Activated T-cell treated with anti-CD3 and anti-CD28 coated beads for 48 hours (primary cell): ENCODE data around the gene TTLL10.
A peak's percentile ranks its signal among the peaks of the same experiment; 100 is the strongest.
"Not testable (repeated sequence)": the region's sequence is repeated elsewhere in the genome, so short reads cannot be mapped to it uniquely, and the experiment has no call there.

Source experiments
- DNase-seq: peaks from one replicate; pipeline ENCODE4 v3.0.0-alpha.2; 2020; ENCODE audit warnings: low read depth

The TTLL10 gene

DNA sequence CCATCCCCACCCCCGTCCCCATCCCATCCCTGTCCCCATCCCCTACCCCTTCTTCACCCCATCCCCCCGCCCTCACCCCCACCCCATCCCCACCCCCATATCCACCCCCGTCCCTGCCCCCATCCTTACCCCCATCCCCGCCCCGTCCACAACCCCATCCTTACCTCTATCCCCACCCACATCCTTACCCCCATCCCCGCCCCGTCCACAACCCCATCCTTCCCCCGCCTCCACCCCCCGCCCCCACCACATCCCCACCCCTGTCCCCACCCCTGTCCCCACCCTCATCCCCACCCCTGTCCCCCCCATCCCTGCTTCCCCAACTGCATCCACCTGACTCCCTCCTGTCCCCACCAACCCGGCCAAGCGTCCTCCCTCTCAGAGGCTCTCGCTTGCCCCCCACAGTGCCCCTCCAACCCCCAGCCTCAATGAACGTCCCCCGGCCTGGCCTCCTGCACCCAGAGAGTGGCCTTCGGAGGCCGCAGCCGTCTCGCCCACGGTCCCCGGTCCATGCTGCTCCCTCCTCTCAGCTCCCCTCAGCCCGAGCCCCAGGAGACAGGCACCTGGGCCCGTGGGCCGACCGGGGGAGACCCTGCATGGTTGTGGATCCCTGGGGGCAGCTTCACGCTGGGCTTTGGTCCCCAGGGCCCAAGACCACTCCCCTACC, 32.3 kb upstream of the TTLL10 start:
- DNase-seq = no peak

DNA sequence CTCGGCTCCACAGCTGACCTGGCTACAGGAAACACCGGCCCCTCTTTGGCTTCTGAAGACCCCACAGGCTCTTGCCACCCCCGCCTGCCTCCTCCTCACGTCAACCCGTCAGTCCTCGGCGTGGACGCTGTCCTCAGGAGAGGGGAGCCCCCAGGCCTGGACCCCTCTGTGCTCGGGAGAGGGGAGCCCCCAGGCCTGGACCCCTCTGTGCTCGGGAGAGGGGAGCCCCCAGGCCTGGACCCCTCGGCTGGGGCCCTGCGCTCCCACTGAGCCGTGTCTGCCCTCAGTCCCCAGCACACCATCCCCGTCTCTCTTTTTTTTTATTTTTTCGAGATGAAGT, 31.8 kb upstream of the TTLL10 start:
- no peak for DNase-seq

DNA sequence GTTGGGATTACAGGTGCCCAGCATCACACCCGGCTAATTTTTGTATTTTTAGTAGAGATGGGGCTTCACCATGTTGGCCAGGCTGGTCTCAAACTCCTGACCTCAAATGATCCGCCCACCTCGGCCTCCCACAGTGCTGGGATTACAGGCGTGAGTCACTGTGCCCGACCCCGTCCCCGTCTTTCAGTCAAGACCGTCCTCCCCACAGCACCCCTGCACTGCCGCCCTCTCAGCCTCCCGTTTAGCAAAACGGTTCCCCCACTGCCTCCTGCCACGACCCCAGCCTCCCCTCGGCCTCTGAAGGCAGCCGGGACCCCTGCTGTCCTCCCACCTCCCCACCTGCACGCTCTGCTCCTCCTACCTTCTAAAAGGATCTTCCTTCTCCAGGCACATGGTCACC, 31.3 kb upstream of the TTLL10 start:
- not testable (repeated sequence) for DNase-seq

DNA sequence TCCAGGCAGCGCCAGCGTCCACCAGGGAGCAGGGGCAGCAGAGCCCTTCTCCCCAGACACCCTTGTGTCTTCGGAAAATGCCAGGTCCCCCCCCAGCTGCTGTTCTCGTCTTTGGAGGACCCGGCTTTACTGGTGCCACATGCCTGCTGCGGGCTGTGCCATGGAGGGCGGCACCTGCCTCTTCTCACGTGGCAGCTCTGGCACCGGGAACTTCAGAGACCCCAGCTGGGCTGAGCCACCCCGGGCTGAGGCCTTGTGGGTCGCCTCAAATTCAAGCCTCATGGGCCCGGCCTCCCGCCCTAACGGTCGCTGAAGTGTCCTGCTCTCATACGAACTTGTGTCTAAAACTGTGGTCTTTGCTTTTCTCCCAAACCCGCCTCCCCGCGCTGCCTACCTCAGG, 30.8 kb upstream of the TTLL10 start:
- no peak for DNase-seq

DNA sequence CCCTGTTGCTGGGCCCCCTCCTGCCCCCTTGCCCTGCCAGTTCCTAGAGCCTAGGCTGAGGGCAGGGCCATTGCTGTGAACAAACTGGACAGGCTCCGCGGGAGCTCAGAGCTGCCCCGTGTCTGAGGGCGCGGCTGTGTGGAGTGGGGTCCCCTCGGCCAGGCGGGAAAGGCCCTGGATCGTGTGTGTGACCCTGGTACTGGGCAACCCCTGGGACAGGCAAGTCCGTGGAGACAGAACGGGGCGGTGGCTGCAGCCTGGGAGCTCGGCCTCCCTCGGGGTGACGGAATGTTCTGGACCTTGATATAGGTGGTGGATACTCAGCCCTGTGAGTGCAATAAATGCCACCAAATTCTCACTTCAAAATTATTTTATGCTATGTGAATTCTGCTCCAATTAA, 30.0 kb upstream of the TTLL10 start:
- DNase-seq = no peak

DNA sequence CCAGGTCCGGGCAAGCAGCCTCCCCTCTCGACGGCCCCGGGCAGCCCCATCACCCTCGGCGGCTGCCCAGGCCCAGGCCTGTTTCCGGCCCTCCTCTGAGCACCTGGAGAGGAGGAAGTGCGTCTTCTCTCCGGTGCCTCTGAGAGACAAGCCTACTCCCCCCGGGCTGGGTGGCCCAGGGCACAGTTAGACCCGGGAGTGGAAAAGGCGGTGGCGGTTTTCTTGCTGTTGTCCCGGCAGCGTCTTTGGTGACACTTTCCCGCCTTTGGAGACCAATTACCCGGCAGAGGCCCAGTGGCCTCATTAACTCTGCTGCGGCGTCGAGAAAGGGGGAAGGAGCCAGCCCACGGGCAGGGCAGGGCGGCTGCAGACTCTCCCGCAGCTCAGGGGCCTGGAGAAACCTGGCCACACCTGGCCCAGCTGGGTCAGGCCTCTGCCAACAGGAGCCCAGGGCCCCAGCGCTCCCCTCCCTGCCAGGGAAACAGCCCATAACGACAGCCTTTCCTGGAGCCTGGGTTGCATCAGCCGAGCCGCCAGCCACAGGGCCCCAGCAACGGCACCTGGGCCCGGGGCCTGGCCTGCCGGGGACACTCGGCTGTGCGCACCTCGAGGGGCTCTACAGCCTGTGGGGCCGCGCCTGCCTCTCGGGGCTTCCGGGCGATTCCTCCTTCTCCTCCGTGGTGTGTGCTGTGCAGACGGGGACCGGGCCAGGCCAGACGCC, 29.4 kb upstream of the TTLL10 start:
- peak; percentile 49 for DNase-seq

DNA sequence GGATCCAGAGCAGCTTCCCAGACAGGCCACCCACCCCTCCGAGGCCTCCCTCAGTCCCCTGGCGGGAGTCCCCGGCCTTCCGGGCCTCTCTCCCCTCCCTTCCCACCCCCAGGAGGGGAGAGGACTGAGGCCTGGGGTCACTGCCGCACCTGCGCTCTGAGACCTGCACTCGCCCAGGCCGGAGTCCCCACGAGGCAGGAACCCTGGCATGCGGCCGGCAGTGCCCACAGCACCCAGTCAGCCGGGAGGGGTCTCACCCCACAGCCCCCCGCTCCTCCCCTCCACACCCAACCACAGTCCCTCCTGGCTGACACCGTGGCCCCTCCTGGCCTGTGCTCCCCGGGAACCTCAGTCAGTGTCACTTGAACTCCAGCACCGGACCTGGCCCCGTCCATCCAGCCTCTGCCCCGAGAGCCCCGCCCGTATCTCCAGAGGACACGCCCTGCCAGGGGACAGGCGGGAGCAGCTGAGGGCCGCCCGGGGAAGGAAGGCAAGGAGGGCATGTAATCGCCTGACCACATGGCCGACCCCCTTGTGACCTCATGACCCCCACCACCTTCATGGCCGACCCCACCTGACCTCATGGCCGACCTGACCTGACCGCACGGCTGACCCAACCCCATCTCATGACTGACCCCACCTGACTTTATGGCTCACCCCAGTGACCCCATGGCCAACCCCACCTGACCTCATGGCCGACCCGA, 28.7 kb upstream of the TTLL10 start:
- no peak for DNase-seq

DNA sequence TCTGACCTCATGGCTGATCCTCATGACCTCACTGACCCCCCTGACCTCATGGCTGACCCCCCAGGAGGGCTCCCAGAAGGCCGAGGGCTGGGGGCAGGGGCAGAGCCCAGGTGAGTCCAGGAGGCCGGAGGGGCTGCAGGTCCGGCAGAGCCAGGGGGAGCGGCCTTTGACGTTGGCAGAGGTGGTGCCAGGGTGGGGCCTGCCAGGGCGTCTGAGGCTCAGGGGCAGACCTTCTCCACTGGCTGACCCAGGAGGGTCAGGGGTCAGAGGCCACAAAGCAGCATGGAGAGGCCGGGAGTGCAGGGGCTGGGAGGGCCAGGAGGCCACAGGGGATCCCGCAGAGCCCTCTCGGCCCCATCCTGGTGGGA, 28.1 kb upstream of the TTLL10 start:
- no peak for DNase-seq

DNA sequence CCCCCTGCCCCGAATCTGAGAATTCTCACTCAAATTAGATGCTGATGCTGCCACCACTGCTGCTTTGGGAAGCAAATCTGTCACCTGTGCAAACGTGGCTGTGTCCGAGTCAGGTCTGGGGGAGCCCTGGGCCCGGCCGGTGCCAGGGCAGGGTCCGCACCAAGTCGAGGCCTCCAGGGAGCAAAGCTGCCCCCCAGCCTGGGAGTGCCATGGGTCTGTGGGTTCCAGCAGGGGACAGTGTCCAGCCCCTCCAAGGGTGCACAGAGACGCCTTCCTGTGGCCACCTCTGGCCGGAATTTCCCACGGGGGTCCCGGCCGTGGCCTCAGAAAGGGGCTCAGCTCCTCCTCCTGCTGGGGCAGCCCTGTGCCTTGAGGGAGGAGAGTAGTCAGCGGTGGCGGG, 27.7 kb upstream of the TTLL10 start:
- DNase-seq = no peak

DNA sequence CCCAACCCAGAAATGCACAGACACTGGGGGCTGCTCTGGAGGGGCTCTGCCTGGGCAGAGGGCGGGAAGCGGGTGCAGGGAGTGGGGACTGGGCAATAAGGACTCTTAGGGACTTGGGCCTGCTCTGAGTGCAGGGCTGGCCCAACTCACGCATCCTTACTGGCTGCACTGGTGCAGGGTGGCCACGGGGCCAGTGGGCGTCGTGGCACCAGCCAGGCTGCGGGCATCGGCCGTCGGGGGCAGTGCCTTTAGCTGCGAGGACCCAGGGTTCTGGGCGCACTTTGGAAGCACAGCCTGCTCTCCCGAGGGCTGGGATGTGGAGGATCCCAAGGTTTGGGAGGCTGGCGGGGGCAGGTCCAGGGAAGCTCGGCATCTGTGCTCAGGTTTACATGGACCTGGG, 27.1 kb upstream of the TTLL10 start:
- DNase-seq = no peak

DNA sequence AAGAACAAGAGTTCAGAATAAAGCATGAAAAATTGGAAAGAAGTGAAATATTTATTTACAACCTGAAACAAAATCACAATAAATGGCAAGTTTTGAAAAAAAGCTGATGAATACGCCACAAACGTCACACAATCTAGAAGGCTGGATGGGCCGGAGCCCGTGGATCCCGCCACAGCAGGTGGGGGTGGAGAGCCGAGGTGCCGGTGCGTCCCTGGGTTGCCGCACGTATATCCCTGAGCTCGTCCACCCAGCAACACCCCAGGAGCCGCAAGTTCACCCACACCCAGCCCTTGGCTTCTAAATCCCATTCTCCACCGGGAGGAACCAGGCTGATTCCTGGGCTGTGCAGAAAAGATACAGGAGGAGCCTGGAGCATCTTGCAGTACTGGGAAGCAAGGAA, 25.6 kb upstream of the TTLL10 start:
- DNase-seq = no peak

DNA sequence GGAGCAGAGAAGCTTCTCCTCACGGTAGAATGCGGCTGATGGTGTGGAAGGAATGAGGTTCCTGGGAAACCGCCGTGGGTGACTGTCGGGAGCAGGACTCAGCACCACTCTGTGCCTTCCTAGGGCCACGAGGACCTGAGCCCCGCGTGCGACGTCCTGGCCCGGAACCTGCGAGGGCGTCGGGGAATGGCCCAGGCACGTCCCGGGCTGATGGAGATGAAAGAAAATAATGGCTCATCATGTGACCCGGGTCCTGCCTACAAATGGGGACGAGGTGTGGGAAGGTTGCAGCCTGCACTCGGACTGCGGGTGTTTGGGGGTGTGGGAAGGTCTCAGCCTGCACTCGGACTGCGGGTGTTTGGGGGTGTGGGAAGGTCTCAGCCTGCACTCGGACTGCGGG, 25.1 kb upstream of the TTLL10 start:
- DNase-seq = no peak

DNA sequence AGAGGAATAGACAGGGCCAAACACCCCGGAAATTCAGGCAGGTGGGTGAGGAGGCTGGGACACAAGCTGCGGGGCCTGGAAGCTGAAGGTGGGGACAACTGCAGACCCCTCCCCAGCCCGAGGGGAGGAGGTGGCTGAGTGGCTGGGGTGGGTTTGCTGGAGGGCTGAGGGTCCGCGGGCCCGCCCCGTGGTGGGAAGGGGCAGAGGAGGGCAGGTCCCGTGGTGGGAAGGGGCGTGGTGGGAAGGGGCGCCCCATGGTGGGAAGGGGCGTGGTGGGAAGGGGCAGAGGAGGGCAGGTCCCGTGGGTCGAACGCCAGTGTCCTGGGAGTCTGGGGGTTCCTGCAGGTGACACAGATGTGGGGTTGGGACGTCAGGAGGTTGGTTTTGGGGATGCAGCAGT, 24.3 kb upstream of the TTLL10 start:
- DNase-seq = no peak

DNA sequence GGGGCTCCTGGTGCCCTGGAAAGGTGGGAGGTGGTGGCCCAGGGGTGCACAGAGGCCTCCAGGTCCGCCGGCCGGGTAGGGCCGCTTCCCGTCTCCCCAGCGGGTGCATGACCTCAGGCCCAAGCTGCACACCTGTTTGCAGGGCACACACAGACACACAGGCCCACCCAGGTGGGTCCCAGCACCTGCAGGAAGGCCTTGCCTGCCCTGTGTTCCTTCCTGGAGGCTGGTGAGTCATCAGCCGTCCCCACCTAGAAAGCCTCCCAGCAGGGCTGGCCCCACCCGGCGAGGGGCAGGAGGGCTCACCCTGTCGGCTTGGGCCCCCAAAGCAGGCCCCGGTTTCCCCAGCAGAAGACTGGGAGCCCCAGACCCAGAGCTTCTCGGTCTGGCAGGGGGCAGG, 23.6 kb upstream of the TTLL10 start:
- DNase-seq = no peak

DNA sequence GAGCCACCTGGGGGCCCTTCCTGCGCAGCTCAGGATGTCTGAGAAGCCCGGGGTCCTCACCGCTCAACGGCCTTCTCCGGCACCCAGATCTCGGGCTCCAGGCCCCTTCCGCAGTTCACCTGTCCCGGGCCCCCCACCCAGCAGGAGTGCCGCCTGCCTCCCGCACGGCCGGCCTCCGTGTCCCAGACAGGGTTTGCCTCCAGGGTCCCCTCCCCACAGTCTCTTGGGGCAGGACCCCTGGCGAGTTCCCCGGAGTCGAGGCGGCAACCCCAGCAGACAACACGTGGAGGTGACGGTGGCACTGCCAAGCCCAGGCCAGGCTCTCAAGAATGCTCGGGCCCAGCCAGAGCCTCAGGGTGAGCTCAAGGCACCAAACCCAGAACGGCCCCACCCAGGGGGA, 22.4 kb upstream of the TTLL10 start:
- no peak for DNase-seq

DNA sequence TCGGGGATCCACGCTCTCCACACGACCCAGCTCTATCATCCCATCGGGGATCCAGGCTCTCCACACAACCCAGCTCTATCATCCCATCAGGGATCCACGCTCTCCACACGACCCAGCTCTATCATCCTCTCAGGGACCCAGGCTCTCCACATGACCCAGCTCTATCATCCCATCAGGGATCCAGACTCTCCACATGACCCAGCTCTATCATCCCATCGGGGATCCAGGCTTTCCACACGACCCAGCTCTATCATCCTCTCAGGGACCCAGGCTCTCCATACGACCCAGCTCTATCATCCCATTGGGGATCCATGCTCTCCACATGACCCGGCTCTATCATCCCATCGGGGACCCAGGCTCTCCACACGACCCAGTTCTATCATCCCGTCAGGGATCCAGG, 21.2 kb upstream of the TTLL10 start:
- DNase-seq = not testable (repeated sequence)

DNA sequence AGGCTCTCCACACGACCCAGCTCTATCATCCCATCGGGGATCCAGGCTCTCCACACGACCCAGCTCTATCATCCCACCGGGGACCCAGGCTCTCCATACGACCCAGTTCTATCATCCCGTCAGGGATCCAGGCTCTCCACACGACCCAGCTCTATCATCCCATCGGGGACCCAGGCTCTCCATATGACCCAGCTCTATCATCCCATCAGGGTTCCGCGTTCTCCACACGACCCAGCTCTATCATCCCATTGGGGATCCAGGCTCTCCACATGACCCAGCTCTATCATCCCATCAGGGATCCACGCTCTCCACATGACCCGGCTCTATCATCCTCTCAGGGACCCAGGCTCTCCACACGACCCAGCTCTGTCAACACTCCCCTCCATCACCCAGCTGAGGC, 20.5 kb upstream of the TTLL10 start:
- DNase-seq = not testable (repeated sequence)

DNA sequence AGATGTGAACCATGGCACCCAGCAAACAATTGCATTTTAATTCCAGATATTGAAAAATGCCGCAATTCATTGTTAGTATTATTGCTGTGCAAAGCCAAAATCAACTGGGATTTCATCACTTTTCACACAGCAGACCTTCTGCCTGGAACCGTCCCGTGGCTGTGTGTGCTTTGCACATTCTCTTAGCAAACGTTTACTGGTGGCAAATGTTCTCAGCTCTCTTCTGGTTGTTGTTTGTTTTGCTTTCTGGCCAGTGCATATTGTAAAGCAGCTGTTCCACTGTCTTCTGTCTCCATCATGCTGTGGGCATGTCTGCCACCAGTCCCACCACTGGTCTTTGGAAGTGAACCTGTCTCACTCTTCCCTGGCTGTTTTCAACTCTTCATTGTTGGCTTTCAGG, 19.8 kb upstream of the TTLL10 start:
- no peak for DNase-seq

DNA sequence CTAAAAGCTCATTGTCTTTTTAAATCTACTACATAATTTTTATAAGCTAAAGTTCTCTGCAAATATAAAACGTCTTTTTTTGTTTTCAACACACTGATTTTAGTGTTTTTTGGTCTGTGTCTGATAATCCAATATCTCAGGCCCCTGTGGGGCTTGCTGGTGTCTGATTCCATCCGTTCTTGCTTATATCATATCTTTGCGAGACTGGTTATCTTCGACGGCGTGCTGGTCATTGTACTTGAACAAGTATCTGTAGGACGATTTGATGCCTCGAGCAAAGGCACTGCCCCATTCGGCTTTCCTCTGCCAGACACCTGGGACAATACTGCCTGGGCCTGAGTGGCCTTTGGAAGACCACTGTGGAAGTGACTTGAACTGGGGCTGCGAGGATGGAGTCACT, 18.4 kb upstream of the TTLL10 start:
- DNase-seq = no peak

DNA sequence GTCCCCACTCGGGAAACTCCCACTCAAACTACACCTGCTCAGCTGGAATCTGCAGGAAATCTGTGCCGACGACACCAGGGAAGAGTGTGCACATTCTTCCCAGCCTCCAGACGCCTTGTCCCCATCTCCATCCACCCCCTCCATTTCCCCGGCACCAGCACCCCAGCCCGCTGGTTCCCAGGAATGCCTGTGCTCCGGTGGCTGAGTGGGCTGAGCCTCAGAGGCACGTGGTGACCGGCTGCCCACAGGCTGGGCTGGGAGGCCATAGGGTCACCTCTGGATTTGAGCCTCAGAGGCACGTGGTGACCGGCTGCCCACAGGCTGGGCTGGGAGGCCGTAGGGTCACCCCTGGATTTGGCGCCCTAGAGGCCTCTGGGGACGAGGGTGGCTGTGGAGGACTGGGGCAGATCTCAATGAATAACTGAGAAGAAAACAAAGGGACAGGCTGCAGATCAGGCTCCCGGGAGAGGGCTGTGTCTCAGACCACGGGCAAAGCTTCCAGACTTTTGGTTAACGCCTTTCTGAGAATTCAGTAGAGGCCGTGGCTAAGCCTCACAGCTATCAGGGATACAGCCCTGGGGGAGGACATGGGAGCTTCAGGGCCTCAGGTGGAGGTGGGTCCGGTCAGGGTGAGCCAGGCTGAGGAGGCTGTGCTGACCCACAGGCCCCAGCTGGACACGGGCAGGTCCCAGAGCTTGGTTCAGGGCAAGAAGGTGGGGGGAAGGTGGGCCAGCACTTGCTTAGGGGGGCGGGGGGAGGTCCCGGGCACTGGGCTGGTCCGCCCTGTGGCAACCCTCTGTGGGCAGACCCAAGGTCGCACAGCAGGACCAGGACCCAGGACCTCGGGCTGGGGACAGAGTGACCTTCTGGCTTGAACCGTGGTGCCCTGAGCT, 17.3 kb upstream of the TTLL10 start:
- DNase-seq = no peak

DNA sequence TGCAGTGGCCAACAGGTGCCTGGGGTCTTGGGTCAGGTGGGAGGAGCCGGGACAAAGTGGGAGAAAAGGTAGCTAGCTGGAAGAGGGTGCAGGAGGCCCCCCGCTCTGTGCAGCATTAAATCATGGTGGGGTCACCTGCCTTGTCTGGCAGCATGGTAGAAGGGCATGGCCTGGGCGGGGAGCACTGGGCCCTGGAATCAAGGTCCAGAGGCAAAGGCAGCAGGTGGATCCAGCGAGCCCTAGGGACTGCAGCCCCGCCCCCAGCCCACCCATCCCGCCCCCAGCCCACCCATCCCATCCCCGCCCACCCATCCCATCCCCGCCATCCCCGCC, 16.7 kb upstream of the TTLL10 start:
- DNase-seq = no peak

DNA sequence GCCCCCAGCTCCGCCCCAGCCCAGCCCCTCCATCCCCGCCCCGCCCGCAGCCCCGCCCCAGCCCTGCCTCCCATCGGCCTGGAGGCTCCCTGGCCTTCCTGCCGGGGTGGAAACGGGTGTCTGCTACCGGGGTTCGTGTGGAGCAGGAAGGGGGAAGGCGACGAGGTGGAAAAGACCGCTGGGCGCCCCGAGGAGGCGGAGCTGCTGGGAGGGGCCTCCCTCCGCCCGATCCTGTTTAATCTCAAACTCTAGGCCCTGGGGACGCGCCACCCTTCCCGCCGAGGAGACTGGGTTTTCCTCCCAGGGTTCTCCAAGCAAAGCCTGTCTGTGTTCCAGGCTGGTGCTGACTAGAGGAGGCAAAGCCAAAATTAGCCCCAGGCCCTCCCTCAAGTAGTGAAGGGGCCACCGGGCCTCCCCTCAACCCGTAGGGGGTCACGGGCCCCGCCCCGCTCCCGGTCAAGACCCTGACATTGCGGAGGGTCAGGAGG, 16.2 kb upstream of the TTLL10 start:
- DNase-seq = peak; percentile 61
